HS-5 (cell line): Measurements from ENCODE around the gene NOS1.
"Not testable (repeated sequence)": the region's sequence is repeated elsewhere in the genome, so short reads cannot be mapped to it uniquely, and the experiment has no call there.

ENCODE experiments used
- DNase-seq: peaks from one replicate; pipeline ENCODE4 v3.0.0-alpha.2; 2012; ENCODE audit warnings: low read depth

The NOS1 gene

DNA sequence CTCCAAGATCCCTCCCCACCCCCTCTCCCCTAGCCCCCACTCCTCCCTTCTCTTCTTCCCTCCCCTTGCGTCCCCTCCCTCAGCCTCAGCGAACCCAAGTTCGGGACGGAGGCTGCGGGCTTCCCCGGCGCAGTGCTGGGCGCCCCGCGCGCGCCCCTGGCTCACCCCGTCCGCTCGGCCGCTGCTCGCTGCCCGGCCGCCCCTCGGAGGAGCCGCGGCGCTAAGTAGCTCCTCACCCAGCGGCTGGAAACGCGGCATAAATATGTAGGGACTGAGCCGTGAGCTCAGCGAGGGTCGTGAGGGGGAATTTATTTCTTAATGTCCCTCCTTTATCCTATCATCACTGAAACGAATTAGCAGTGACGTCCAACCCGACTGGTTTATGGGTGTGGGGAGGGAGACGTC, at the start of gene NOS1:
Gene NOS1 (minus strand): TSS at position 280 of the 405 bp plus-strand sequence. CDS start 30,557 bp downstream, outside the sequence.
- DNase-seq: no peak

DNA sequence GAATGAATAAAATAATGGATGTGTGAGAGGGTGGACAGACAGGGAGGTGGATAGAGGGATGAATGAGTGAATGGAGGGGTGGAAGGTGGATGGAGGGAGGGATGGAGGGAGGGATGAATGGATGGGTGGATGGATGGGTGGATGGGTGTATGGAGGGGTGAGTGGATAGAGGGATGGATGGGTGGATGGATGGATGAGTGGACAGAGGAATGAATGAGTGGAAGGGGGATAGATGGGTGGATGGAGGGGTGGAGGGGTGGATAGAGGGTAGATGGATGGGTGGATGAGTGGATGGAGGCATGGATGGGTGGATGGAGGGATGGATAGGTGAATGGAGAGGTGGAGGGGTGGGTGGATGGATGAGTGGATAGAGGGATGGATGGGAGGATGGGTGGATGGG, 47.9 kb upstream of the NOS1 start:
- DNase-seq: no peak

DNA sequence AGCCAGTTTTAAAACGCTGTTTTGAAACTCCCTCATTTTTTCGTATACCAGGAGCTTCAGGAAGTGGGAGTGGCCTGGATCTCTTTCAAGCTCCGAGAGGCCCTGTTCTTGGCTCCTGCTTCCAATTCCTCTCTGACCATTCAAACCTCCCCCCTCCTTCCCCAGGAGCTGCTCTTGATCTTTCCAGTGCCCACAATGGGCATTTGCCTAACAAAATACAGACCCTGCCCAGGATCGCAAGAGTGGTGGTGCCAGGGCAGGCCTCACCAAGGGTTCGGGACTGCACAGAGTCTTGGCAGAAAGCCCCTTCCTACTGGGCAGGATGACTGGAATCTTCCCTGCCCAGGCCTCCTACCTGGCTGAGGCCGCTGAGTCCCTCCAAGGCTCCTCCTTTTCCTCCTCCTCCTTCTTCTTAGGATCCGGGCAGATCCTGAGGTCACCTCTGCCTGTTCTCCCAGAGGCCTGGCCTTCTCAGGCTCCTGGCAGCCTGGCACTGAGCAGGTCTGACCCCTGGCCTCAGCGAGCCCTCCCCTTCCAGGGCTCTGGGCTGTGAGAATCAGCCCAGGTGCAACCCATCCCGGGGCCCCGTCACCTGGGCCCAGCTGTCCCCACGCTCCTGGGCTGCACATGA, 46.9 kb upstream of the NOS1 start:
- DNase-seq: no peak

DNA sequence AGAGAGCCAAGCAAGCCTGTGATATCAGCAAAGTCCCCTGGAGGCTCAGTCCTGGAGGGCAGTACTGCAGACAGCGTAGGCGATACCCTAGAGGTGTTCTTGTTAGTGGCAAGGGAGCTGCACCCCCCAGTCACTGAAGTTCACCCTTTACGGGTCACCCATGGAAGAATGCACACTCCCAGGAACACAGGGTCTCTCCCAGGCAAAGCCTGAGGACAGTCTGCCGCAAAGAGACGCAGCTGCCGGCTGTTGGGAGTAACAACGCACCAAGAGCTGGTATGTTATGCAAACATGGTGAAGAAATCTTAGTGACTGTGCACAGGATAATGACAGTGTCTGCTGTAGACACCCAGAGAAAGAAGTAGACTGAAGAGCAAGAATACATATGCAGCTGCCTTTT, 43.5 kb upstream of the NOS1 start:
- no peak for DNase-seq

DNA sequence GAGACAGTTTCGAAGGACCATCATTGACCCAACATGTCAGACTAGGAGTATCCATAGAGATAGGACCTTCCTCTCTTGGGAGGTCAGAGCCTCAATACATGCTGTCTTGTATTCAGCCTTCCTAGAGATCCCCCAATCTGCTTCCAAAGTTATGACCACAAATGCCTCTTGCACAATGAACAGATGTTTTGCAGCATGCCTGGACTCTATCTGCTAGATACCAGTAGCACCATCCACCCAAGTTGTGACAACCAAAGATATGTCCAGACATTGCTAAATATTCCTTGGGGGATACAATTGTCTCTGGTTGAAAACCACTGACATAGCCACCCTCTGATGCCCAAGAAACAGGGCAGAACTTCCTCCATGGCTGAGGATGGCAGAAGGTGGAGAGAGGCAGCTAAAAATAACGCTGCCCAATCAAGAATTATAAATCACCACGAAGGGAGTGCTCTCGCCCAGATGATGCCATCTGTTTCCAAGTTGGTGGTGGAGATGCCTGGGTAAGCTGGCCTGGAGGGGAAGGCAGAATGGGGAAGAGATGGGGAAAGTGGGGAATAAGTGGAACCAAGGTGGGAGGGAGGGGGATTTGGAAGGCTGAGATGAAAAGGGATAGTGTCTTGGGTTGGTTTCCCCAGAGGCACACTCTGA, 42.9 kb upstream of the NOS1 start:
- DNase-seq: no peak

DNA sequence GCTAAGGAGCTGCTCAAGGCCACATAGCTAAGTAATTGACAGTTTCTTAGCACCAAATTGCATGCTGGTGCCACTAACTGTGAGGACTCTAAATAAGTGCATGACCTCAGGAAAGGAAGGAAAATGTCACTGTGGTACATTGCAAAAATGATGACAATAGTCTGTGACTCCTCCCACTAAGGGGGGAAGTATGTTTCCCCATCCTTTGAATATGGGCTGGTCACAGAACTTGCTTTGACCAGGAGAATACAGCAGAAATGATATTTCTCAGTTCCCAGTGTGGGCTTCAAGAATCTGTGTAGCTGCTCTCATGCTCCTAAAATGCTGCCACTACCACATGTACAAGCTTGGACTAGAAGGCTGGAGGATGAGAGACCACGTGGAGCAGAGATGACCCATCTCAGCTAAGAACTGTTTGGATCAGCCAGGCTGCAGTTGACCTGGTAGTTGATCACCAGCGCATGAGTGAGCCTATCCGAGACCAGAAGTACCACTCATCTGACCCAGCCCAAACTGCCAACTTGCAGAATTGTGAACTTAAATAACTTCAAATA, 42.2 kb upstream of the NOS1 start:
- DNase-seq: no peak

DNA sequence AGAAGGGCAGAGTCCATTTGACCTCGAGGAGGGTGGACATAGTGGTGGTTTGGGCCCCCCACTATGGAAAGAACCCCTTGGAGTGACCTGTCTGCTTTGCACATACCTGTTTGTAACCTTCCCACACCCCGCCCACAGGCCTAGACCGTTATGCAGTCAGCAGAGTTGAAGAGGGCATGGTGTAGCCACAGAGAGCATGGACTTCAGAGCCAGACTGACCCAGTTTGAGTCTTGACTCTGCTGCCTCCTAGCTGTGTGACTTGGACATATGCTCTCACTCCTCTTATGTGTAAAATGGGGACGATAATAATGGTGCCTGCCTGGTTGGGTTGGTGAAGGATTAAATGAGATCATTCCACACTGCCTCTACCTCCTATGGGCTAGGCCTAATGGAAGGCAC, 40.9 kb upstream of the NOS1 start:
- no peak for DNase-seq

DNA sequence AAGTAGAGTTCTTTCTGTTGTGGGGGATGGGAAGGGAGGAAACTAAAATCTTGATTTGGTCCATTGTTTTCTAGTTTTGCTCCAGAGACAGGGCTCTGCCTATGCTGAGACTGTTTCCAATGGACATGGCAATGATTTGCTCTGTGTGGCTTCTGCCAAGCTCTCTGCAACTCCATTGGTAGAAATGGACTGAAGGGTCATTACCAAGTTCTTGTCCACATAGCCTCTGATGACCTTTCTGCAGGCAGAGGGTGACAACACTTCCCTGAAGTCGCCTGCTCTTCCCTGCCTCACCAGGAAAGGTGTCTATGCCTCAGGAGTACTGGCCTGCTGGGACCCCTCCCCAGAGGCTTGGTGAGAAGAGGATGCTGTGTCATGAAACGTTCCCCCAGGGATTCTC, 39.5 kb upstream of the NOS1 start:
- no peak for DNase-seq

DNA sequence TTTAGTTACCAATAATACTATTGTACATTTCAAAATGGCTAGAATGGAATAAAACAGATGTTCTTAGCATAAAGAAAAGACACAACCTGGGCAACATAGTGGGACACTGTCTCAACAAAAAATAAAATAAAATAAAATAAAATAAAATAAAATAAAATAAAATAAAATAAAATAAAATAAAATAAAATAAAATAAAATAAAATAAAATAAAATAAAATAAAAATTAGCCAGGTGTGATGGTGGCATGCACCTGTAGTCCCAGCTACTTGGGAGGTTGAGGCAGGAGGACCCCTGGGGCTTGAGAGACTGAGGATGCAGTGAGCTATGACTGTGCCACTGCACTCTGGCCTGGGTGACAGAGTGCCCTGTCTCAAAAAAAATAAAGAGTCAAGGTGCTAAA, 37.1 kb upstream of the NOS1 start:
- not testable (repeated sequence) for DNase-seq

DNA sequence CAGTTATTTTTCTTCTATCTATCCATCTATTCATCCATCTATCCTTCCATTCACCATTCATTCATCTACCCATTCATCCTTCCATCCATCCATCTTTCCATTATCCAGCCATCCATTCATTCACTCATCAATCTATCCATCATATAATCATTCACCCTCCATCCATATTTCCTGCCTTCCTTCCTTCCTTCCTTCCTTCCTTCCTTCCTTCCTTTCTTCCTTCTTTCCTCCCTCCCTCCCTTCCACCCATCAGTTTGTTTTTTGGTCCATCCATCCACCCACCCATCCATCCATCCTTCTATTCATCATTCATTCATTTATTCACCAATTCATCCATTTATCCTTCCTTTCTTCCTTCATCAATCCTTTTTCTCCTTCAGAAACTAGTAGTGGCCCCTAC, 34.3 kb upstream of the NOS1 start:
- DNase-seq: no peak

DNA sequence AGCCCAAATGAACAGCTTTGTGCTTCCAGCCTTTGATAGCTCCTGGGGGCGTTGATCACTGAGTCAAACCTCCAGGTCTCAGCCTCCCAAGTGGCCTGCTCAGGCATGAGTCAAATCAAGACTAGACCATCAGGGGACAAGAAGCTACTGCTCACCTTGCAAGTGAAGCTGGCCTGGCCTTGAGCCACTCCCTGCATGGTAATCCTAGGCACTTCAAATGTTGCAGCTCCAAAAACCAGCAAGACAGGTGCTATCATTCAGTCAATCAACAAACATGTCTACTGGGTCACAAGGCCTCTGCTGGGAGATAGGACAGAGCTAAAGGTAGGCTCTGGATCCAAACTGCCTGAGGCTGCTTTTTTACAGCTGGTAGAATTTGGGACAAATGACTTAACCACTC, 33.1 kb upstream of the NOS1 start:
- DNase-seq: no peak

DNA sequence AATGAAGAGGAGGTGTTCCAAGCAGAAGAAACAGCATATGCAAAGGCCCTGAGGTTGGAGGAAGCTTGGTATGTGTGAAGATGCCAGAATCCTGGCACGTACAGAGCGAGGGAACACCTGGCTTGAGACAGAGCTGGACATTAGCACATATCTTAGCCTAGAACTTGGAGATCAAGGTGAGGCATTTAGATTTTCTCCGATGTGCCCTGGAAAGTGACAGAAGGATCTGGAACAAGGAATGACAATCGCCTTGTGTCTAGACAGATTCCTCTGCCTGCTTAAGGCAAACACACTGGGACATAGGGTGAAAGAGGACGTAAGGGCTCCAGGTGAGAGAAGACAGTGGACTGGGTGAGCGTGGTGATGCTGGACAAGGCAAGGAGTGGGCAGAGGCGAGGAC, 32.2 kb upstream of the NOS1 start:
- DNase-seq: no peak

DNA sequence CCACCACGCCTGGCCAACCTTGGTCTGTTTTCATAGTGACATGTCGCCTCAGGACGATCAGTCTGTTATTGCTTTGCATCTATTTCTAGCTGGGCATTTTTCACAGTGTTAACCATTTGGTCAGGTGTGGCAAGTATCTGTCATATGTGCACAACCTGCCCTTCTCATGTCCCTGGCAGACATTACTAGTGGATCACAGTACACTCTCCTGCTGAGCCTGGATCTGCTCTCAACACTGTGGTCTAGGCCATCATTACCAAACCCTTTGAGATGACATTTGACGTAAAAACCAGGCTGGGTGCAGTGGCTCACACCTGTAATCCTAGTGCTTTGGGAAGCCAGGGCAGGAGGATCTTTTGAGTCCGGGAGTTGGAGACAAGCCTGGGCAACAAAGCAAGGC, 29.4 kb upstream of the NOS1 start:
- DNase-seq: no peak

DNA sequence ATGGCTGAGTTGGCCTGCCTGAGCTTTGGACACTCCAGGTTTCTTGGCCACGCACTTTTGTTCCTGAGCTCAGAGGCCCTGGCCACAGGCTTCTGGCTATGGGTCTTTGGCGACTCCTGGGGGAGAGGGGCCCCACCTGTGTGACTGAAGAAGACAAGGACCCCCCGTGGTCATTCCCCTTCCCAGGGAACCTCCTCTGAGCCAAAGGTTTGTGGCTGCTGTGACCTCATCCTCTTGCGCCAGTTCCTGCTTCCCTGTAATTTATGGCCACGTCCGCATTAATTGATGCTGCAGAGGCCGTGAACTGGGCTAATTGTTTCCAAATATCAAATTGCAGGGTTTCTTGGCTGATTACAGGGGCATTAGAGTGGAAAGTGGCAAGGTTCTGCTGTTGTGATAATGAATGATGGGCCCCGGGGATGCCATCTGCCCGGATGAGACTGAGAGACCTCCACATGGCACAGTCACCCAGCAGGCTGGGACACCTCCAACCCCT, 27.6 kb upstream of the NOS1 start:
- no peak for DNase-seq

DNA sequence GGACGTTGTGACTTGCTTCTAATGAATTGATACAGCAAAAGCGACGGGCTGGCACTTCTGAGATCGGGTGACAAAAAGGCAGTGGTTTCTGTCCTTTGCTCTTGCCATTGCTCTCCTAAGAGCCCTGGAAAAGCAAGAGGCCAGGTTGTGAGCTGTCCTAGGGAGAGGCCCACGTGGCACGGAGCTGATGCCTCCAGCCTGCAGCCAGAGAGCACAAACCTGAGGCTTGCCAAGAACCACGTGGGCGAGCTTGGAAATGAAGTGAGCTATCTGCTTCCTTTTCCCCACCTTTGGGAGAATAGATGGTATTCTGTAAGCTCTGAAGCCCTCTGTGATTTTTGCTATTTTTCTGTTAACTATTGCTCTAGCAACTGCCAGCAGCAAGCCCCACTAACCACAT, 26.4 kb upstream of the NOS1 start:
- DNase-seq: no peak

DNA sequence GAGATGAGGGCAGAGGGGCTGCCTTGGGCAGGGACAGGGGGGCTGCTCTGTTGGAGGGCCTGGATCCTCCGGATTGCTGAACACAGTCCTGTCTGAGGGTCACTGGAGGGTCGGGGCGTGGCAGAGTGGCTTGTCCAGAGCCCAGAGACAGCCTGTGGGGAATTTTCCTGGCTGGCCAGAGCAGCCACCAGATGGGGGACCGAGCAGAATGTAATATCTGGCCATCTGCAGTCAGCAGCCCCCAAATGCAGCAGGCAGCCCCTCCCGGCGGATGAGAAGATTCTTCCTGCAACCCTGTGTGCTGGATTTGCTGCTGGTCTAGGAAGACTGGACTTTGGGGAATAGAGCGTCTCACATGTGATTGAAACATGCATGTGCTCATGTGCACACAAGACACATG, 23.3 kb upstream of the NOS1 start:
- no peak for DNase-seq

DNA sequence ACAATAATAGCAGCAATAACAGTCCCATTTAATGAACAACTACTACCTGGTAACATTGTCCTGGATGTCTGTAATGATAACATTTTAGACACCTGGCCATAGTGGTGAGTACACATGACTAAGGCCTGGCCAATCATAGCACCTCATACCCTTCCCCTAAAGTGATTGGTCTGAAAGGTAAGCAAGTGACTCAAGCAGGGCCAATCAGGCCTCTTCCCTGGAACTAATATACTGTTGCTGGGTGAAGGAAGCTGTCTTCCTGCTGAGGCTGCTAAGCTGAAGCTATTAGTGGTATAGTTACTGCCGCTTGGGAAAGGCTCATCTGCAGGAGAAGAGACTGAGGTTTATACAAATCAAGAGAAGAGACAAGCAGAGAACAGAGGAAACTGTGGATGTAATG, 18.7 kb upstream of the NOS1 start:
- DNase-seq: no peak

DNA sequence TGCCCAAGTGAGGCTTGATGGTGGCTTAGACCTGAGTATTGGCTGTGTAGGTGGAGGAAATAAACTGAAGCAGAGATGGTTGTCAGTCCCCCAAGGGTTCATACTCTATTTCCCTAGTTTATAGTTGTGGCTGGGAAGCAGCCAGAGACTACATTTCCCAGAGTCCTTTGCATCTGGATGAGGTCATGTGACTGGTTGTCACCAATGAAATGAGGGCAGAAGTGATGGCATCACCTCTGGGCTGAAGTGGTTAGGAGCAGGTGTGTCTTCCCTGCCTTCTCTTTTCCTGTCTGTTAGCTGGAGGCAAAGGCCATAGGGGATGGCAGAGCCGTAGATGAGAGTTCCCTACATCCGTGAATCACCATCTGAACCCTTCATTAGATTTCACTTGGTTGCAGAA, 16.3 kb upstream of the NOS1 start:
- DNase-seq: no peak

DNA sequence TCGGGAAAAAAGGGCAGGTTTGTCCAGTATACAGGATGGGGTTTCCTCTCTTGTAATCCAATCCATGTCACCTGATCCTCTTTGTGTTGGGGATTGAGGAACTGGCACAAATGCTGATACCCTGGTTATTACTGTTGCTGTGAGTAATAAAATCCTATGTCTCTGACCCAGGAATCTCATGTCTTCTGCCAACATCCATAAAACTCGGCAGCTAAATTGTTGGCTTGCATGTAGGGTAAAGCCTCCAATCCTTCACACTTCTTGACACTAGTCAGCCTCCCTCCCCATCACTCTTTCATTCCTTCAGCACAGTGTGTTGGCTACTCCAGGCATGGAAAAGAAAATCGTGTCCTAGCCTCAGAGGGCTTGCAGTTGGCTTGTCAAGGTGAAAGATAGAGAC, 9.2 kb upstream of the NOS1 start:
- no peak for DNase-seq

DNA sequence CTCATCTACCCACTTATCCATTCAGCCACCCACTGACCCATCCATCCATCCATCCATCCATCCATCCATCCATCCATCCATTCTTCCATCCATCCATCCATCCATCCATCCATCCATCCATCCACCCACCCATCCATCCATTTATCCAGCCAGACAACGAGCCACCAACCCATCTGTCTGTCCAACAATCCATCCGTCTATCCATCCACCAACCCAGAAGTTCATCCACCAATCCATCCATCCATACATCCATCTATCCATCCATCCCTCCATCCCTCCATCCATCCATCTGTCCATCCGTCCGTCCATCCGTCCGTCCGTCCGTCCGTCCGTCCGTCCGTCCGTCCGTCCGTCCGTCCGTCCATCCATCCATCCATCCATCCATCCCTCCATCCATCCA, 8.6 kb upstream of the NOS1 start:
- DNase-seq: not testable (repeated sequence)

DNA sequence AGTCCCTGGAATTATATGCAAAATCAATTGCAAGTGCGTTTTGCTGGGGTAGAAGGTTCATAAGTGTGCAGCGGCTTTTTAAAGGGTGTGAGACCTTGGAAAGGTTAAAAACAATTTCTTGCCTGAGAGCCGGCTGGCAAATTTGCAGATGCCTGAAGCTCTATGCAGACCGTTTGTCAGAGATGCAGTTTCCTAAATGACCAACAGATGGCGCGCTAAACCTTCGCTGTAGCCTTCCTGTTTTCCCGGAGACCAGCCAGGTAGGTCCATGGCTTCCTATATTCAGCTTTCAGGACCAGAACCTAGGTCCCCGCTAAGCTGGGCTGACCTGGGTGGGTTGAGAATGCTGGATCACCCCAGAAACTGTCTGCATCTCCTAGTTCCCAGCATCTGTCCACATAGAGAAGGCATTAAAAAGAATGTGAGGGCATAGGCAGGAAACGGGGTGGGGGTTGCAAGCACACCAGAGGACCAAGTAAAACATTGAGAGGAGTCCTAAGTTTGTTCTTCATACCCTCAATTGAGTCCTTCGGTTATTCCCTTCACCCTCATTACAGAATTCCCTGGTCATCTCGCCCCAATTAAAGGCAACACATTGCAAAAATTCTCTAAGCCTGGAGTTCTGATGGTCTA, 5.7 kb upstream of the NOS1 start:
- DNase-seq: peak; percentile 24

DNA sequence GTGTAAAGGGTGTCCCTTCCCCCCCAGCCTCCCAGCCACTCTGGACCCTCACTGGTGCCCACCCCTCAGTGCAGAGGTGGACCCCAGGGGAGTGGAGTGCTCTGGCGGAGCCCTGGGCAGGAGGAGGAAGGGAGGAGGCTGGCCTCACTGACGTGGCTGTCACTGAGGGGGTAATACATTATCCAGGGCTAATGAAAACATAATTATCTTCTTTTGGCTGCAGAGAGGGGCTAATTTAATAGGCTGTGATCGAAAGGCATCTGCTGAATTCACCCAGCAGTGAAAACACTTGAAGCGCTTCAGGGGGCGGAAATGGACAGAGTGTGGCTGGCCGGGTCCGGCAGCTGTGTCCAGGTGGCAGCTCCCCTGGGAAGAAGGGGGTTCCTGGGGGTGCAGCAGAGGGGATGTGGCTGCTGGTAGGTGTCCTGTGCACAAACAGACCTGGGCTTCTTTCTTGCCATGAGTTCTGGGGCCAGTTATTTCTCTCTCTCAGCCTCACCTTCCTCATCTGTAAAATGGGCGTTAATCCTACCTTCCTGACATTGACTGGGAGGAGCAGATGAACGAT, 3.7 kb upstream of the NOS1 start:
- DNase-seq: no peak

DNA sequence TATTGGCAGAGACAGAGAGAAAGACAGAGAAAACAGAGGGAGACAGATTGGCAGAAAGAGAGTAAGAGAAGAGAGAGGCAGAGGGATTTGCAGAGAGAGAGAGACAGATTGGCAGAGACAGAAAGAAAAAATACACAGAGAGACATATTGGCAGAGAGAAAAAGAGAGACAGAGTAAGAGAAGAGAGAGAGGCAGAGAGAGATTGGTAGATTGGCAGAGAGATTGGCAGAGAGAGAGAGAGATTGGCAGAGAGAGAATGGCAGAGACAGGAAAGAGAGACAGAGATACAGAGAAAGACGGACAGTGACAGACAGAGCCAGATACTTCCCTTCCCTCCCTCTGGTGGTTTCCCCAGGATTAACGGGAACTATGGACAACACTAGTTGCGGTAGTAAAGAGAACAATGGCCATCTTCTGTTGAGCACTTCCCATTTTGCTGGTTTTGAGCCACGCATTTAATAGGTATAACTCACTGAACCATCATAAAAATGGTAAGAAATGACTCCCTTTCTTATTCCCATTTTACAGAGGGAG, 2.6 kb upstream of the NOS1 start:
- DNase-seq: no peak
